ENCODE results near the gene DNMT3B.
"Not testable (repeated sequence)": the region's sequence is repeated elsewhere in the genome, so short reads cannot be mapped to it uniquely, and the experiment has no call there.

Gene DNMT3B

GRCh38 chr20:32763202-32764004 is 1.2 kb downstream of the DNMT3B start:
- DNase-seq, result no peak

- no peak for DNase-seq
Observed at GRCh38 chr20:32764005-32764960, 2.1 kb downstream of the DNMT3B start.

- not testable (repeated sequence) for DNase-seq
Observed at GRCh38 chr20:32765230-32765875, 3.2 kb downstream of the DNMT3B start.

DNA sequence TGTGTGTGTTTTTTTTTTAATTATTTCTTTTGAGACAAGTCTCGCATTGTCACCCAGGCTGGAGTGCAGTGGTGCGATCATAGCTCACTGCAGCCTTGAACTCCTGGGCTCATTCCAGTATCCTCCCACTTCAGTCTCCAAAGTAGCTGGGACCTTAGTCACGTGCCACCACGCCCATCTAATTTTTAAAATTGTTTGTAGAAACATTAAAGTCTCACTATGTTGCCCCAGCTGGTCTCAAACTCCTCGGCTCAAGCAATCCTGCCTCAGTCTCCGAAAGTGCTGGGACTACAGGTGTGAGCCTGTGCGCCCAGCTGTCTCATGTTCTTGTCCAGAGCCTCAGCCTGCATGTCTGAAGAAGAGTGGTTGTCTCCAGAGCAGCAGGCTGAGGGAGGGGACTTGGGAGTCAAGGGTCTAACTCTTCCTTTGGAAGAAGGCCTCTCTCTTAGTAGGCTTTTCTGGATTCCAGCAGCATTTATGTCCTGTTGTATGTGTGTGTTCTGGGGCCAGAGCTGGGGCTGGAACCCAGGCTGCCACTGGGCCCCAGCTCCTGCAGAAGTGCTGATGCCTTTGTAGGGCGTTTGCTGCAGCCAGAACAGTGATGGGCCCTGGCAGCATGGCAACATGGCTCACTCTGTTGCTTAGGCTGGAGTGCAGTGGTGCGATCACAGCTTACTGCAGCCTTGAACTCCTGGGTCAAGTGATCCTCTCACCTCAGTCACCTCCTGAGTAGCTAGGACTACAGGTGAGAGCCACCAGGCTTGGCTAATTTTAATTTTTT is 5.4 kb downstream of the DNMT3B start:
- DNase-seq, result no peak

- DNase-seq, result no peak
Observed at GRCh38 chr20:32772046-32772445, 9.9 kb downstream of the DNMT3B start.

- DNase-seq, result no peak
Observed at GRCh38 chr20:32773223-32773622, 11.0 kb downstream of the DNMT3B start.

DNA sequence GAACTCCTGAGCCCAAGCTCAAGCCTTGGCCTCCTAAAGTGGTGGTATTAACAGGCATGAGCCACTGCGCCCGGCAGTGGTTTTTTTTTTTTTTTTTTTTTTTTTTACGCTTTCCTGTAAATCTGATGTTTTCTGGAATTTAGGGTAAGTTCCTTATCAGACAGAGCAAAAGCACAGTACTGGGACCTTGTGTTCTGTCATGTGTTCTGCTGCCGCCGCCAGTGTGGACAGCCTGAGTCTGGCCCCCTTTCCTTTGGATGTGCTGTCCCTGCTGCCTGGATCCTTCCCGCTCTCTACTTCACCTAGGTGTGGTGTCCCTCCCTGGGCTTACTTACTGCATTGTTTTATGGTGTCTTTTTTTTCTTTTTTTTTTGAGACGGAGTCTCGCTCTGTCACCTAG is 11.7 kb downstream of the DNMT3B start:
- DNase-seq, result no peak

- DNase-seq, result no peak
Observed at GRCh38 chr20:32775336-32775991, 13.3 kb downstream of the DNMT3B start.

DNA sequence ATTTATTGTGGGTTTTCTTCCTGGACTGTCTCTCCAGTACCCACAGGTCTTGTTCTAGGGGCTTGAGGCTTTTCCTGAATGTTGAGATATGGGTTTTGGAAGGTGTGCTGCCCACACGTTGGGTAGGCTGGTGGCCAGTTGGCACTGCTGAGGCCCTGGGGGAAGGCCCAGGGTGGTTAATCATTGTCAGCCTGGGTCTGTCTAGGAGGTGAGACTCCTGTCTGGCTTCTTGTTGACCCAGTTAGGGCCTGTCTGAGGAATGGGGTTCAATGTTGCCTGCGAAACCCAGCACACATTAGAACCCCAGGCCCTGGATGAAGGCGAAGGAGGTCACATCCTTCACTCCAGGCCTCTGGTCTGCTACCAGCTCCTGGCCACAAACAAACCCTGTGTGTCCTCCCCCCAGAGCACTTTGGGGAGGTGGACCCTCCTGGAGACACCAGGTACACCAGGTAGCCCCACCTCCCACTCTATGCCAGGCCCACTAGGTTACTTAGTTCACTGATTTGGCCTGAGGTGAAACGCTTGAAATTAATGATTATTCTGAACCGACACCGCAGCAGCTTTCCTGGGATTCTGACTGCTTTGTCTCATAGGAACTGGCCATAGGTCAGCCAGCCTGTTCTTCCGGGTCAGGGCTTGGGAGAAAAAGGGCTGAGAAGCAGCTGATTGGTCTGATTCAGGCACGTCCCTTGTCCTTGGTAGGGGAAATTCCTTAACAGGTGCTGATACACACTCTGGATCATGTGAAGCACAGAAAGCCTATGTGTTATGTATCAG is 15.2 kb downstream of the DNMT3B start:
- no peak for DNase-seq

DNA sequence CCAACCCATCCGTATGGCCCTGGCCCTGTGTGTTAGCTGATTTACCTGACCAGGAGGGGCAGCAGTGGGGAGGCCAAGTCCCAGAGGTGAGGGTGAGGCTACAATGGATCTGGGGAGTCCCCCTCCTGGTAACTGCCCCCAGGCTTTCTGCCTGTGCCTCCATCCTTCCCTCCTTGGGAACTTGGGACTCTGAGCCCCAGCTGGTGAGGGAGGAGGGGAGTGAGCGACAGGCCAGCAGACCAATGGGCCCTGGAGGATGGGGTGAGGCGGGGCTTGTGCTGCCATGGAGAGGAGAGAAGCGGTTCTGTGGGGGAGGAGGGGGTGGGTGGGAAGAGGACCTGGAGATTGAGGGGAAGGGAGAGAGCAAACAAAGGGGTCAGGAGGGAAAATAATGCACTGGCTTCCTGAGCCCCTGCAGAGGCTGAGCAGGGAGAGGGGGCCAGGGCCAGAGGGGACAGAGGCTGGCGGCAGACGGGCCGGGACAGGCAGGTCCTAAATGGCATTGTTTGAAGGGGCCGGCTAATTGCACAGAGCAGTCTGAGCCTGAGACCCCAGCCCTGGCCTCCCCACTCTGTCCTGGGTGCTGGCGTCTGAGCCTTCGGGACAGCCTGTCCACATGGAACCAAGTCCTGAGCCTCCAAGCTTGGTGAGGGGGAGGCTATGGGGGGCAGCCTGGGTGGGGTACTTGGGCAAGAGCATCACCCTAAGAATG is 17.5 kb downstream of the DNMT3B start:
- DNase-seq, result no peak

GRCh38 chr20:32780278-32780677 is 18.1 kb downstream of the DNMT3B start:
- no peak for DNase-seq

DNA sequence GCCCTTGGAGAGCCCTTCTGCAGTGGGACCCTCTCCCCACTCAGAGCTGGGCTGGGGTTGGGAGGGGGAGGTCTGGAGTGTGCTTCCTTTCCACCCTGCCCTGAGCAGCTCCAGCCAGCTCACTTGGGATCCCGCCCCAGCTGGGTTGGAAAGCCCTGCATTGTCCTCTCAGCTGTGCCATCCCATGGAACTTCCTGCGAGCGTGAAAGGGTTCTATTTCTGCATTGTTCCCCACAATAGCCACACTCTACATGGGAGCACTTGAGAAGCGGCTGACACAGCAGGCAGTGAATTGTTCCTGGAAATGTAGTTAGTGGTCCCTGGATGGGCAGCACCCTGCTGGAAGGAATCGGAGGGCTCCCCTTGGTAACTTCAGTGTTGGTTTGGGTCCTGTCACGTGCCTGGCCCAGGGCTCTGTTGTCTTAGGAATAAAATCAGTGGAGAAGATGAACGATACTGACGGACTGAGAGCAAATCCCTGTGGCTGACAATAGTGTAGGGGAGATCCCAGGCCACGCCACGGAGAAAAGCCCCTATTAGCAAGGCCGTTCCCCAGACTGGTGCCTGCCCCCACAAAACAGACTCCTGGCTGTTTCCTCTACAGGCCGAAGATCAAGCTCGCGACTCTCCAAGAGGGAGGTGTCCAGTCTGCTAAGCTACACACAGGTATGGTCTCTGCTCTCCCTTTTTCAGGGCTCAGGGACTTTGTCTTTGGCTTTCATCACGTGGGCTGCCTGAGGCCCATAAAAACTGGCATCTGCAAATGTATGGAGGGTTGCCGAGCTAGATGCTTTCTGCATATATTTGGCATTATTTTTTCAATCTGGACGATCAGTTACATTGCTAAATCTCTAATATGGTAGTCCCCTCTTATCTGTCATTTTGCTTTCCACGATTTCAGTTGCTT is 18.8 kb downstream of the DNMT3B start:
- no peak for DNase-seq

- DNase-seq, result no peak
Observed at GRCh38 chr20:32784369-32785080, 22.3 kb downstream of the DNMT3B start.

DNA sequence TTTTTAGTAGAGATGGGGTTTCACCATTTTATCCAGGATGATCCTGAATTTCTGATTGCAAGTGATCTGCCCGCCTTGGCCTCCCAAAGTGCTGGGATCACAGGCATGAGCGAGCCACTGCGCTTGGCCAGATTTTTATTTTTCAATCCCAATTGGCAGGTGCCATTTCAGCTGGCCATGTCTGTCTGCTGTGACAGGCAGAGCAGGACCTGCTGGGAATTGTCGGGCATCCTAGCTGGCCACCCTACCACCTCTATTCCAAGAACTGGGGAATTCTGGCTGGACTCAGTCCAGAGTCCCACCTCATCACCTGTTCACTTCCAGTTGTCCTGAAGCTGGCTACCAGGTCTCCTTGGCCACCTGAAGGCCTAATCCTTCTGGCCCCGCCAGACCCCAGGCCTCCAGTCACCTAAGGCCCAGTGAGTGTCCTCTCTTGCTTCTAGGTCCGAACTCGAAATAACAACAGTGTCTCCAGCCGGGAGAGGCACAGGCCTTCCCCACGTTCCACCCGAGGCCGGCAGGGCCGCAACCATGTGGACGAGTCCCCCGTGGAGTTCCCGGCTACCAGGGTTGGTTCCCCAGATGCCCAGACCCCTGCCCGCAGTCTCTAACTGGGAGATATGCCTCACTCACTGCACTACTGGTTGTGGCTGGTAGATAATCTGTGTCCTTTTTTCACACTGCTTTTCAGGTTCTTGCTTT is 24.0 kb downstream of the DNMT3B start:
- DNase-seq, result no peak

- DNase-seq, result no peak
Observed at GRCh38 chr20:32787168-32787567, 25.0 kb downstream of the DNMT3B start.

- peak; percentile 55 for DNase-seq
Observed at GRCh38 chr20:32789896-32790750, 27.9 kb downstream of the DNMT3B start.

- no peak for DNase-seq
Observed at GRCh38 chr20:32790751-32791057, 28.5 kb downstream of the DNMT3B start.
